GM18867 (cell line): ENCODE results near the gene LGR6.

ENCODE experiments used
- ATAC-seq: cut with Tn5 transposase; IDR thresholded peaks from one replicate; pipeline ENCODE4 v1.9.1; 2021; ENCODE audit warnings: mild to moderate bottlenecking, moderate library complexity; ENCODE audit not compliant: unreplicated experiment

The LGR6 gene

GRCh38 chr1:202197653-202198365 is 4.2 kb downstream of the LGR6 start:
- ATAC-seq, result no peak

DNA sequence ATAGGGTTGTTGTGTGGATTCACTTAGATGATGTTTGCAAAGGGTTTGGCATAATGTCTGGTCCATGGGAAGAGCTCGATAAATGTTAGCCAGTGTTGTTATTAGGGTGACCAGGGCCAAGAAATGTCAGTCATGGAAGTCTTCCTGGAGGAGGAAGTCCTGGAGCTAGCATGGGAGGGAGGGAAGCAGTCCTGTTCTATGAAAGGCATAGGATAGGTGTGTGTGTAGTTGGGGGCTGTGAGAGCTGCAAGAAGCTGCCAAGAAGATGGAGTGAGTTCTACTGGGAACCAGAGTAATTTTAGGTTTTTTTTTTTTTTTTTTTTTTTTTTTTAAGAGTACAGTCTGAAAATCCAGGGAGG is 4.7 kb downstream of the LGR6 start:
- no peak for ATAC-seq

- no peak for ATAC-seq
These were observed 5.7 kb downstream of the LGR6 start for GRCh38 chr1:202199040-202199889.

DNA sequence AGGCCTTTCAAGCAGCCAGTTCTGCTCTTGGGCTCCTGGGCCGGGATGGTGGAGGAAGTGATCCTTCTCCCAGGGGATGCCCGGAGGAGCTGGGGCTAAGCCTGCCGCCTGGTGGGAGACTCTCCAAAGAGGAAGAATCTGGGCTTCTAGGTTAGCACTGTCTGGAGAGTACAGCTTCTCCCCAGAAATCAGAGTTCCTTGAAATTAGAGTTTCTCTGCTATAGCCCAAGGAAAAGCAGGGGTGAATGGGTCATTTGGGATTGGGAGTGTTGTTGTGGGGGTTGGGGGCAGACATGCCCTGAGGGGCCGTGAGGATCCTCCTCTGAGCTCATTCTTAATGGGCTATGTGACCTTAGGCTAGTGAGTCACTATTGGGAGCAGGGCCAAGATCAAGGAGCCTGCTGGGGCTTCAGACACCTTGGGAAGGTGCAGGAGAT is 6.5 kb downstream of the LGR6 start:
- ATAC-seq, result no peak

- ATAC-seq, result no peak
These were observed 7.1 kb downstream of the LGR6 start for GRCh38 chr1:202200669-202201068.

GRCh38 chr1:202201266-202201665 is 7.7 kb downstream of the LGR6 start:
- ATAC-seq, result no peak

- no peak for ATAC-seq
These were observed 8.4 kb downstream of the LGR6 start for GRCh38 chr1:202201971-202202370.

DNA sequence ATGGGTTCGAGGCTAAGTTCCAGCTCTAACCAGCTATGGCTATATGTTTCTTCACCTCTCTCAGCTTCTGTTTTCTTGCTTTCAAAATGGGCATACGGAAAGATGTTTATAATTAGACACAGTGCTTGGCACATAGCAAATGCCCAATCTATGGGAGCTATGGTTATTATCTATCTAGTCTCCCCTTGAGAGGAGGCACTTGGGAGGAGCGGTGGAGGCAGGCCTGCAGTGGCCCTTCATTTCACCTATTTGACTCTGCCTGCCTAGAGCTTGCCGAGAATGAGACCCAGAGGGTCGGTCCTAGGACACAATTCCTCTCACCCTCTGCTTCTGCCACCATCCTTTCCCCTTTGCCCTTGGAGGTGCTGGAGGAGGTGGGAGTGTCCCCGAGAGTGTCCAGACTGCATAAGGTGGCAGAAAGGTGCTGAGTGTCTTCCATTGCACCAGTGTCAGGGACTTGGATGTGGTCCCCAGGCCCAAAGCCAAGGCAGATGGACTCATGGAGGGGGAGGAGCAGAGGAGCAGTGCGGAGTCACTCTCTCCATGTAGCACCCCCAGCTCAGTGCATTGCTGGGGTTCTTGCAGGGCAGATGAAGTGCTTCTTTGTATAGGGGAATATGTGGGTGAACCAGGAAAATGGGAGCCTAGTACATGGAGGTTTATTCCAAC is 9.0 kb downstream of the LGR6 start:
- ATAC-seq, result no peak

- no peak for ATAC-seq
These were observed 9.8 kb downstream of the LGR6 start for GRCh38 chr1:202203238-202204039.

GRCh38 chr1:202204065-202204464 is 10.5 kb downstream of the LGR6 start:
- no peak for ATAC-seq

GRCh38 chr1:202205523-202206190 is 12.1 kb downstream of the LGR6 start:
- no peak for ATAC-seq

- no peak for ATAC-seq
These were observed 13.7 kb downstream of the LGR6 start for GRCh38 chr1:202207292-202207691.

- no peak for ATAC-seq
These were observed 14.8 kb downstream of the LGR6 start for GRCh38 chr1:202208351-202208857.

- no peak for ATAC-seq
These were observed 16.8 kb downstream of the LGR6 start for GRCh38 chr1:202210385-202210784.

- no peak for ATAC-seq
These were observed 17.4 kb downstream of the LGR6 start for GRCh38 chr1:202210969-202211368.

DNA sequence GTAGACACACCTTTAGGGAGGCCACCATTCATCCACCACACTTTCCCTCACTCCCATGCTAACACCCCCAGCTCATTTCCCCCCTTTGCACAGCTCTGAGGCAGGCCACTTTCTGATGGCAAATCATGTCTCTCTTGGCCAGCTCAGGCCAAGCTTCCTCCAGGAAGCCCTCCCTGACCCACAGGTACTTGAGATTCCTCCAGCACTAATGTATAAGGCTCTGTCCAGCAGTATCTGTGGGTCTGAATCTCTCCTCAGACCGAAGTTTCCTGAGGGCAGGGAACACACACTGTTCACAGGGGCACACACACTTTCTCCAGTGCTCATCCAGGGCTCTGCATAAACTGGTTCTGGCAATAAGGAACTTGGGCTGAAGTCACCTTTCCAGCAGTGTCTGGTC is 19.2 kb downstream of the LGR6 start:
- no peak for ATAC-seq

- no peak for ATAC-seq
These were observed 19.9 kb downstream of the LGR6 start for GRCh38 chr1:202213361-202214088.

GRCh38 chr1:202214089-202214843 is 20.7 kb downstream of the LGR6 start:
- ATAC-seq, result no peak
